WTC11 (cell line): ENCODE measurements around the gene ZBTB20. TPM values are rescaled to one million over a fixed set of nuclear protein-coding genes. Genes with fewer than 3 reads are reported as not detected.

Source experiments
- ATAC-seq: fragments of 200-7000 bp; cut with Tn5 transposase; 2 replicates; pipeline ENCODE4 v1.10.0; 2021; ENCODE audit warnings: mild to moderate bottlenecking, moderate library complexity
- CTCF ChIA-PET: fragments of 300-600 bp; sonication (Branson Sonifier 250); formaldehyde crosslinking; loops from one replicate; lab custom pipeline; 2021; ENCODE audit warnings: antibody characterized with exemption; lab: Charles Lee
- POLR2A ChIA-PET: fragments of 350-600 bp; sonication (Branson Sonifier 250); formaldehyde crosslinking; loops from one replicate; lab custom pipeline; 2021; ENCODE audit warnings: antibody characterized with exemption; lab: Charles Lee
- DNase-seq: peaks from one replicate; pipeline ENCODE4 v3.0.0; 2021; ENCODE audit warnings: low spot score
- H3K27ac Mint-ChIP-seq: 2 replicates; pipeline ENCODE4 v1.8.0; 2021; ENCODE audit warnings: mixed read lengths
- H3K27me3 Mint-ChIP-seq: 2 replicates; pipeline ENCODE4 v1.8.0; 2021; ENCODE audit warnings: low read depth, mild to moderate bottlenecking, moderate library complexity, mixed read lengths
- H3K36me3 Mint-ChIP-seq: 2 replicates; pipeline ENCODE4 v1.8.0; 2021; ENCODE audit warnings: mixed read lengths
- H3K4me1 Mint-ChIP-seq: 2 replicates; pipeline ENCODE4 v1.8.0; 2022; ENCODE audit warnings: mixed read lengths
- H3K4me3 Mint-ChIP-seq: 2 replicates; pipeline ENCODE4 v1.8.0; 2021; ENCODE audit warnings: mild to moderate bottlenecking, moderate library complexity, mixed read lengths
- H3K9me3 Mint-ChIP-seq: 2 replicates; pipeline ENCODE4 v1.8.0; 2021; ENCODE audit warnings: mixed read lengths
- AFF4 ChIP-seq: sonication (generic); formaldehyde crosslinking; IDR thresholded peaks from 2 replicates; pipeline ENCODE4 v1.8.1; 2023; ENCODE audit warnings: mild to moderate bottlenecking, missing genetic modification reagents, borderline replicate concordance
- ATF1 ChIP-seq: sonication (generic); formaldehyde crosslinking; IDR thresholded peaks from 2 replicates; pipeline ENCODE4 v1.8.1; 2023; ENCODE audit warnings: mild to moderate bottlenecking, moderate library complexity, missing genetic modification reagents
- ATF3 ChIP-seq: sonication (generic); formaldehyde crosslinking; conservative IDR thresholded peaks from 2 replicates; pipeline ENCODE4 v1.8.1; 2022; ENCODE audit warnings: mild to moderate bottlenecking, missing genetic modification reagents
- CBFB ChIP-seq: sonication (generic); formaldehyde crosslinking; IDR thresholded peaks from 2 replicates; pipeline ENCODE4 v1.8.1; 2022; ENCODE audit warnings: mild to moderate bottlenecking, low read depth, missing genetic modification reagents
- CDX4 ChIP-seq: fragments of 250-450 bp; sonication (Bioruptor Pico); IDR thresholded peaks from 2 replicates; pipeline ENCODE4 v1.9.0; 2021; ENCODE audit warnings: moderate library complexity, mild to moderate bottlenecking, inconsistent platforms, borderline replicate concordance
- ESRRA ChIP-seq: sonication (generic); formaldehyde crosslinking; IDR thresholded peaks from 2 replicates; pipeline ENCODE4 v1.8.1; 2022; ENCODE audit warnings: mild to moderate bottlenecking, missing genetic modification reagents, borderline replicate concordance
- FOXJ3 ChIP-seq: sonication (generic); formaldehyde crosslinking; IDR thresholded peaks from 2 replicates; pipeline ENCODE4 v1.9.0; 2021; ENCODE audit warnings: missing genetic modification reagents, mild to moderate bottlenecking, borderline replicate concordance
- FOXP1 ChIP-seq: sonication (generic); formaldehyde crosslinking; IDR thresholded peaks from 2 replicates; pipeline ENCODE4 v1.8.0; 2022; ENCODE audit warnings: missing genetic modification reagents, mild to moderate bottlenecking, moderate library complexity, borderline replicate concordance
- JAZF1 ChIP-seq: fragments of 250-450 bp; sonication (Bioruptor Pico); IDR thresholded peaks from 2 replicates; pipeline ENCODE4 v1.9.0; 2021; ENCODE audit warnings: moderate library complexity, mild to moderate bottlenecking, inconsistent platforms
- NFATC4 ChIP-seq: fragments of 250-450 bp; sonication (Bioruptor Pico); IDR thresholded peaks from 2 replicates; pipeline ENCODE4 v1.9.0; 2021; ENCODE audit warnings: mild to moderate bottlenecking
- NR3C1 ChIP-seq: sonication (generic); formaldehyde crosslinking; conservative IDR thresholded peaks from 2 replicates; pipeline ENCODE4 v1.8.1; 2023; ENCODE audit warnings: low read depth, mild to moderate bottlenecking, missing genetic modification reagents
- OVOL2 ChIP-seq: fragments of 250-450 bp; sonication (Bioruptor Pico); IDR thresholded peaks from 2 replicates; pipeline ENCODE4 v1.9.0; 2021; ENCODE audit warnings: mild to moderate bottlenecking, borderline replicate concordance
- RELA ChIP-seq: sonication (generic); formaldehyde crosslinking; IDR thresholded peaks from 2 replicates; pipeline ENCODE4 v1.8.1; 2022; ENCODE audit warnings: missing genetic modification reagents, mild to moderate bottlenecking, borderline replicate concordance
- SP1 ChIP-seq: sonication (generic); formaldehyde crosslinking; conservative IDR thresholded peaks from 2 replicates; pipeline ENCODE4 v1.8.1; 2022; ENCODE audit warnings: missing genetic modification reagents
- STAT6 ChIP-seq: sonication (generic); formaldehyde crosslinking; conservative IDR thresholded peaks from 2 replicates; pipeline ENCODE4 v1.8.1; 2023; ENCODE audit warnings: mild to moderate bottlenecking, low read depth, missing genetic modification reagents, moderate library complexity
- TCF7 ChIP-seq: sonication (generic); formaldehyde crosslinking; IDR thresholded peaks from 2 replicates; pipeline ENCODE4 v1.8.0; 2022; ENCODE audit warnings: mild to moderate bottlenecking, low read depth, missing genetic modification reagents, moderate library complexity
- ZNF138 ChIP-seq: sonication (generic); formaldehyde crosslinking; conservative IDR thresholded peaks from 2 replicates; pipeline ENCODE4 v1.8.1; 2022; ENCODE audit warnings: mild to moderate bottlenecking, moderate library complexity, missing genetic modification reagents
- ZNF232 ChIP-seq: sonication (generic); formaldehyde crosslinking; IDR thresholded peaks from 2 replicates; pipeline ENCODE4 v1.8.0; 2022; ENCODE audit warnings: mild to moderate bottlenecking, missing genetic modification reagents
- ZNF281 ChIP-seq: sonication (generic); formaldehyde crosslinking; IDR thresholded peaks from 2 replicates; pipeline ENCODE4 v1.8.0; 2023; ENCODE audit warnings: mild to moderate bottlenecking, missing genetic modification reagents
- ZNF416 ChIP-seq: fragments of 250-450 bp; sonication (Bioruptor Pico); IDR thresholded peaks from 2 replicates; pipeline ENCODE4 v1.9.0; 2021; ENCODE audit warnings: mild to moderate bottlenecking, inconsistent platforms
- ZNF423 ChIP-seq: fragments of 250-450 bp; sonication (Bioruptor Pico); IDR thresholded peaks from 2 replicates; pipeline ENCODE4 v2.1.2; 2022; ENCODE audit warnings: mild to moderate bottlenecking, moderate library complexity
- ZNF512 ChIP-seq: sonication (generic); formaldehyde crosslinking; IDR thresholded peaks from 2 replicates; pipeline ENCODE4 v1.8.1; 2022; ENCODE audit warnings: missing genetic modification reagents, borderline replicate concordance
- ZNF671 ChIP-seq: fragments of 250-450 bp; sonication (Bioruptor Pico); IDR thresholded peaks from 2 replicates; pipeline ENCODE4 v1.8.0; 2021; ENCODE audit warnings: mild to moderate bottlenecking
- ZSCAN18 ChIP-seq: fragments of 250-450 bp; sonication (Bioruptor Pico); IDR thresholded peaks from 2 replicates; pipeline ENCODE4 v2.1.2; 2022; ENCODE audit warnings: mild to moderate bottlenecking, moderate library complexity
- total RNA-seq: library from RNA; stranded (reverse); gene quantifications from 3 replicates; pipeline ENCODE4 v1.2.3, GENCODE V29; 2021

The ZBTB20 gene
- total RNA-seq, 1 experiment from 2014 or later = 1.5 TPM

GRCh38 chr3:115134648-115135347, 12.3 kb downstream of the ZBTB20 start (continued):
- TF ChIP-seq ZNF281 (CRISPR knock-in tag) (no peak), OVOL2 (no peak), NFATC4 (no peak), CDX4 (no peak), AFF4 (no peak), NR3C1 (CRISPR knock-in tag) (no peak), FOXJ3 (CRISPR knock-in tag) (no peak), ZNF423 (CRISPR knock-in tag) (no peak), JAZF1 (CRISPR knock-in tag) (no peak), RELA (CRISPR knock-in tag) (no peak), ZSCAN18 (CRISPR knock-in tag) (no peak), ZNF232 (CRISPR knock-in tag) (no peak), ZNF138 (no peak)

- ChIA-PET POLR2A (no interaction called here), CTCF (no interaction called here)
- no peaks in the 10 kb centered on the region for H3K9me3 Mint-ChIP-seq
- no peaks in the 10 kb centered on the region for H3K36me3 Mint-ChIP-seq
- no peaks in the 10 kb centered on the region for H3K27me3 Mint-ChIP-seq
- ATAC-seq (no peak), DNase-seq (no peak)
- H3K4me3 Mint-ChIP-seq = no peak overlapping the region
- no peak overlapping the region for H3K27ac Mint-ChIP-seq
- no peaks in the 10 kb centered on the region for H3K4me1 Mint-ChIP-seq
- no peak for TF ChIP-seq TCF7 (CRISPR knock-in tag)
- no peak for TF ChIP-seq SP1 (CRISPR knock-in tag)
- no peak for TF ChIP-seq ZNF512 (CRISPR knock-in tag)
- TF ChIP-seq ZNF671 (CRISPR knock-in tag) = no peak
- no peak for TF ChIP-seq ZNF416 (CRISPR knock-in tag)
- TF ChIP-seq ESRRA = no peak
- no peak for TF ChIP-seq ATF1 (CRISPR knock-in tag)
- TF ChIP-seq STAT6 (CRISPR knock-in tag) = no peak
- TF ChIP-seq CBFB (CRISPR knock-in tag) = no peak
- no peak for TF ChIP-seq RELA (CRISPR knock-in tag)
- no peak for TF ChIP-seq ATF3 (CRISPR knock-in tag)
- no peak for TF ChIP-seq FOXP1 (CRISPR knock-in tag)
Observed at GRCh38 chr3:115127208-115127607, 19.9 kb downstream of the ZBTB20 start.
